ENCODE measurements around the gene FAM174C. TPM values are rescaled to one million over a fixed set of nuclear protein-coding genes. Genes with fewer than 3 reads are reported as not detected.

FAM174C gene
- total RNA-seq, 4 donors from 2014 or later = 44.3 to 72.5 (median 58.2) TPM

- Histone ChIP-seq H3K4me1 (peaks cover 20% of the 10 kb centered on the region), H3K4me3 (no peak overlapping the region), H3K27ac (no peak overlapping the region), H3K27me3 (no peaks in the 10 kb centered on the region), H3K36me3 (peaks cover 54% of the 10 kb centered on the region), H3K9me3 (no peaks in the 10 kb centered on the region)
- TF ChIP-seq EP300 (IDR thresholded peaks at IDR 0.05) (no peak), POLR2AphosphoS5 (IDR thresholded peaks at IDR 0.05) (no peak), POLR2A (IDR thresholded peaks at IDR 0.05) (no peak)
- TF ChIP-seq, protein P1, sequence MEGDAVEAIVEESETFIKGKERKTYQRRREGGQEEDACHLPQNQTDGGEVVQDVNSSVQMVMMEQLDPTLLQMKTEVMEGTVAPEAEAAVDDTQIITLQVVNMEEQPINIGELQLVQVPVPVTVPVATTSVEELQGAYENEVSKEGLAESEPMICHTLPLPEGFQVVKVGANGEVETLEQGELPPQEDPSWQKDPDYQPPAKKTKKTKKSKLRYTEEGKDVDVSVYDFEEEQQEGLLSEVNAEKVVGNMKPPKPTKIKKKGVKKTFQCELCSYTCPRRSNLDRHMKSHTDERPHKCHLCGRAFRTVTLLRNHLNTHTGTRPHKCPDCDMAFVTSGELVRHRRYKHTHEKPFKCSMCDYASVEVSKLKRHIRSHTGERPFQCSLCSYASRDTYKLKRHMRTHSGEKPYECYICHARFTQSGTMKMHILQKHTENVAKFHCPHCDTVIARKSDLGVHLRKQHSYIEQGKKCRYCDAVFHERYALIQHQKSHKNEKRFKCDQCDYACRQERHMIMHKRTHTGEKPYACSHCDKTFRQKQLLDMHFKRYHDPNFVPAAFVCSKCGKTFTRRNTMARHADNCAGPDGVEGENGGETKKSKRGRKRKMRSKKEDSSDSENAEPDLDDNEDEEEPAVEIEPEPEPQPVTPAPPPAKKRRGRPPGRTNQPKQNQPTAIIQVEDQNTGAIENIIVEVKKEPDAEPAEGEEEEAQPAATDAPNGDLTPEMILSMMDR (IDR thresholded peaks at IDR 0.05) = no peak
- WGBS = 95% methylated on average over 83 of the region's 100 CpGs
- no peak for DNase-seq (ENCODE audit: low spot score in 2 of 2)
These were observed 47.0 kb upstream of the FAM174C start for GRCh38 chr19:1228161-1228957.

DNA sequence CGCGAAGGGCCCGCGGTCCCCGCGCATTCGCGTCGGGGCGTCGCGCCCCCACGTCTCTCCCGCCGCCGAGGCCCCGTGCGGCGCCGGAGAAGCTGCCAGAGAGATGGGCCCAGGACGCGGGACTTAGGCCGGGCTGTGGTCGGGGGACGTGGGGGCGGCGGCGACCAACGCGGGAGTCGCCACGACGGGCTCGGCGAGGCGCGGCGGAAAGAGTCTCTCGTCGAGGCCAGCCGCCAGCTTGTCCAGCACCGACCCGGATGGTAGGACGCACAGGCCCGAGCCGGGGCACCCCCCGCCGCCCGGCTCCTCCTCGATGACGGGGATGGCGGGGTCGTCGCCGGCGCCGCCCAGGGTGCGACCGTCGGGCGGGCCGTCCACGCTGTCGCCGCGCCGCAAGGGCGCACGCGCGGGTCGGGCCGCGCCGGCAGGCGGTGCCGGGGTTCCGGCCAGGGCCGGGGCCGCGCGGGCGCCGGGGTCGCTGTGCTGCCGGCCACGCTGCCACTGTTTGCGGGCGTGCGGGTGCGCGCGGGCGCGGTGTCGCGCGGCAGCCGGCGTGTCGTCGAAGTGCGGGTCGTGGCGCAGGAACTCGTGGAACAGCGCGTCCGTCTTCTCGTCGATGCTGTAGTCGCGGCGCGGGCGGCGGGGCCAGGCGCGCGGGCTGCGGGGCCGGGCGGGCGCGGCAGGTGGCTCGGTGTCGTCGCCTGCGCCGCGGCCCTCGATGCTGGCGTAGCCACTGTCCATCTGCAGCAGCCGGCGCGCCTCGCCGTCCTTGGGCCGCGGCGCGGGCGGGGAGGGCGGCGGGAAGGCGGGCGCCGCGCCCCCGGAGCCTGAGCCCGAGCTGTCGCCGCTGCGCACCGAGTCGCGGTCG is 46.0 kb upstream of the FAM174C start:
- no peak overlapping the region for H3K4me3 ChIP-seq
- H3K4me1 ChIP-seq = peaks cover 22% of the 10 kb centered on the region
- TF ChIP-seq POLR2AphosphoS5 (IDR thresholded peaks at IDR 0.05) (no peak), POLR2A (IDR thresholded peaks at IDR 0.05) (no peak)
- H3K27me3 ChIP-seq = no peaks in the 10 kb centered on the region
- WGBS = 97% methylated on average over 90 of the region's 158 CpGs
- H3K9me3 ChIP-seq = no peaks in the 10 kb centered on the region
- H3K27ac ChIP-seq = no peak overlapping the region
- H3K36me3 ChIP-seq = peaks cover 45% of the 10 kb centered on the region
- no peak for DNase-seq (ENCODE audit: low spot score in 2 of 2)

- WGBS = 74% methylated on average over 6 of the region's 61 CpGs
- TF ChIP-seq POLR2AphosphoS5 (IDR thresholded peaks at IDR 0.05) = no peak
- TF ChIP-seq POLR2A (IDR thresholded peaks at IDR 0.05) = no peak
- TF ChIP-seq, protein P1 (IDR thresholded peaks at IDR 0.05) = no peak
- TF ChIP-seq EP300 (IDR thresholded peaks at IDR 0.05) = no peak
- H3K36me3 ChIP-seq = peaks cover 36% of the 10 kb centered on the region
- H3K4me3 ChIP-seq = no peak overlapping the region
- DNase-seq (ENCODE audit: low spot score in 2 of 2) = no peak
- peaks cover 22% of the 10 kb centered on the region for H3K4me1 ChIP-seq
- no peaks in the 10 kb centered on the region for H3K27me3 ChIP-seq
- no peak overlapping the region for H3K27ac ChIP-seq
- no peaks in the 10 kb centered on the region for H3K9me3 ChIP-seq
These were observed 45.2 kb upstream of the FAM174C start for GRCh38 chr19:1229924-1230782.

DNA sequence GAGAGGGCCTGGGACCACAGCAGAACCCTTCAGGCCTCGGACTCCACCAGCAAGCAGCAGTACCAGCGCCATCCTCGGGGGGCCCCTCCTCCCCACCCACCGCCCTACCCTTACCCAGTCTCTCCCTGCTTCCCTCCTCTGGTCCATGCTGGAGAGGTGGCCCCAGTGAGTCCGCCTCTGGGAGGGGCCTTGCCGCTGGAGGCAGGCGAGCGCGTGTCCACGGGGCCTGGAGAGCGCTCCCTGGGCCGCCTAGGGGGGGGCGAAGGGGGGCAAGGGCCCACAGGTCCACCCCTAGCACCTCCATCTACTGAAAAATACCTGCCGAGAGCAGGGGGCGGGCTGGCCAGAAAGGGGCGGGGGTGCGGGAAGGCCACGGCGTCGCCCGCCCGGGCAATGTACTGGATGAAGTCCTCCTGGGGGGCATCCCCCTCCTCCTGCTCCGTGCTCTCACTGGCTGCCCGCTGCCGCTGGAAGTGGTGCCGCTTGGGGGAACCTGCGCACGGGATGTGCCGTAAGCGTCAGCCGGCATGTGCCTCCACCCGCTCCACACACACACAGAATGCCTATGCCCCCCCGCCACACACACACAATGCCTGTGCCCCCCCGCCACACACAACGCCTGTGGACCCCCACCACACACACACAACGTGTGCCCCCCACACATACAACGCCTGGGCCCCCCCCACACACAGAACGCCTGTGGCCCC is 44.4 kb upstream of the FAM174C start:
- no peak overlapping the region for H3K27ac ChIP-seq
- DNase-seq (ENCODE audit: low spot score in 2 of 2) = no peak
- 80% methylated on average over 4 of the region's 38 CpGs for WGBS

More for the DNA sequence above, 44.4 kb upstream of the FAM174C start:
- Histone ChIP-seq H3K36me3 (peaks cover 28% of the 10 kb centered on the region), H3K4me3 (no peak overlapping the region), H3K9me3 (no peaks in the 10 kb centered on the region), H3K4me1 (peaks cover 23% of the 10 kb centered on the region), H3K27me3 (no peaks in the 10 kb centered on the region)
- no peak for TF ChIP-seq POLR2A (IDR thresholded peaks at IDR 0.05)
- no peak for TF ChIP-seq EP300 (IDR thresholded peaks at IDR 0.05)
- TF ChIP-seq, protein P1 (IDR thresholded peaks at IDR 0.05) = no peak
- TF ChIP-seq POLR2AphosphoS5 (IDR thresholded peaks at IDR 0.05) = no peak

All from suprapubic skin (tissue), 4 donors.